Choroid plexus epithelial cell (primary cell): ENCODE measurements around the gene SPON2.
A peak's percentile ranks its signal among the peaks of the same experiment; 100 is the strongest.

Experiments
- DNase-seq: peaks from one replicate; pipeline ENCODE4 v3.0.0-alpha.2; 2010; ENCODE audit warnings: low read depth
- H3K4me3 ChIP-seq: 2 replicates; pipeline ENCODE4 v1.5.1; 2011; ENCODE audit warnings: low read depth, mild to moderate bottlenecking, control low read depth, low read length, moderate library complexity
- TF ChIP-seq, protein P1 (sequence below): conservative IDR thresholded peaks from 2 replicates; pipeline ENCODE4 v1.5.1; 2011; ENCODE audit warnings: low read depth, mild to moderate bottlenecking, control low read depth, inconsistent platforms, low read length, moderate library complexity

The SPON2 gene

DNA sequence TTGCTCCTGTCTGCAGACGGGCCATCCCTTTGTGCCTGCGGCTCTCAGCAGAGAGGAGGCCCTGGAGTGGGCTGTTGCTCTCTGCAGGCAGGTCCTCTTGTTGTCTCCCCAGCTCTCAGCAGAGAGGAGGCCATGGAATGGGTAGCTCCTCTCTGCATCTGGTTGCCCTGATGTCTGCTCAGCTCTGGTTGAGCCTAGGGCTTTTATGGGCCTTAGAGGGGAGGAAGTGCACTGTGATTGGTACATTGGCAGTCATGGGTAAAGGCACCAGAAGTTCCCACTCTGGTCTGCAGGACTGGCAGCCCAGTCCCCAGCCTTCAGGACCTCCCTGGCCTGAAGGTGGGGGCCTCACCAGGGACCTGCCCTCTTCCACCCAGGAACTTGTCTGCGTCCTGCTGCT lies 21.5 kb downstream of the SPON2 start:
- no peak for DNase-seq
- no peak overlapping the region for H3K4me3 ChIP-seq
- TF ChIP-seq, protein P1, sequence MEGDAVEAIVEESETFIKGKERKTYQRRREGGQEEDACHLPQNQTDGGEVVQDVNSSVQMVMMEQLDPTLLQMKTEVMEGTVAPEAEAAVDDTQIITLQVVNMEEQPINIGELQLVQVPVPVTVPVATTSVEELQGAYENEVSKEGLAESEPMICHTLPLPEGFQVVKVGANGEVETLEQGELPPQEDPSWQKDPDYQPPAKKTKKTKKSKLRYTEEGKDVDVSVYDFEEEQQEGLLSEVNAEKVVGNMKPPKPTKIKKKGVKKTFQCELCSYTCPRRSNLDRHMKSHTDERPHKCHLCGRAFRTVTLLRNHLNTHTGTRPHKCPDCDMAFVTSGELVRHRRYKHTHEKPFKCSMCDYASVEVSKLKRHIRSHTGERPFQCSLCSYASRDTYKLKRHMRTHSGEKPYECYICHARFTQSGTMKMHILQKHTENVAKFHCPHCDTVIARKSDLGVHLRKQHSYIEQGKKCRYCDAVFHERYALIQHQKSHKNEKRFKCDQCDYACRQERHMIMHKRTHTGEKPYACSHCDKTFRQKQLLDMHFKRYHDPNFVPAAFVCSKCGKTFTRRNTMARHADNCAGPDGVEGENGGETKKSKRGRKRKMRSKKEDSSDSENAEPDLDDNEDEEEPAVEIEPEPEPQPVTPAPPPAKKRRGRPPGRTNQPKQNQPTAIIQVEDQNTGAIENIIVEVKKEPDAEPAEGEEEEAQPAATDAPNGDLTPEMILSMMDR = no peak

DNA sequence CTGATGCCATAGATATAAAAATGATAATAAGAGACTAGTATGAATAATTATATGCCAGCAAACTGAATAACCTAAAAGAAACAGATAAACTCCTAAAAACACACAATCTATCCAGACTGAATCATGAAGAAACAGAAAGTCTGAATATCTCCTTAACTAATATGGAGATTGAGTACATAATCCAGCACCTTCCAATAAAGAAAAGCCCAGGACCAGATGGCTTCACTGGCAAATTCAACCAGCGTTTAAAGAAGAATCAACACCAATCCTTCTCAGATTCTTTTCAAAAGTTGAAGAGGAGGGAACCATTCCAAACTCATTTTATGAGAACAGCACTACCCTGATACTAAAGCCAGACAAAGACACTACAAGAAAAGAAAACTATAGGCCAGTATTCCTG lies 32.5 kb downstream of the SPON2 start:
- no peak for DNase-seq
- no peak overlapping the region for H3K4me3 ChIP-seq
- TF ChIP-seq, protein P1 = no peak

DNA sequence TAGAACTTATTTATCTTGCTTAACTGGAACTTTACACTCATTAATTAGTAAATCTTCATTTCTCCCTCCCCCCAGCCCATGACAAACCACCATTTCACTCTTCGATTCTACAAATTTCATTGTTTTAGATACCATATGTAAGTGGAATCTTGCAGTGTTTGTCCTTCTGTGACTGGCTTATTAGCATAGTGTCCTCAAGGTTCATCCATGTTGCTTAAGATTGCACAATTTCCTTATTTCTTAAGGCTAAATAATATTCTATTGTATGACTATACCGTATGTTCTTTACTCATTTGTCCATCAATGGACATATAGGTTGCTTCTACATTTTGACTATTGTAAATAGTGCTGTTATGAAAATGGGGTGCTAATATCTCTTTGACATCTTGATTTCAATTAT lies 34.5 kb downstream of the SPON2 start:
- no peak overlapping the region for H3K4me3 ChIP-seq
- TF ChIP-seq, protein P1 = no peak
- DNase-seq = no peak

DNA sequence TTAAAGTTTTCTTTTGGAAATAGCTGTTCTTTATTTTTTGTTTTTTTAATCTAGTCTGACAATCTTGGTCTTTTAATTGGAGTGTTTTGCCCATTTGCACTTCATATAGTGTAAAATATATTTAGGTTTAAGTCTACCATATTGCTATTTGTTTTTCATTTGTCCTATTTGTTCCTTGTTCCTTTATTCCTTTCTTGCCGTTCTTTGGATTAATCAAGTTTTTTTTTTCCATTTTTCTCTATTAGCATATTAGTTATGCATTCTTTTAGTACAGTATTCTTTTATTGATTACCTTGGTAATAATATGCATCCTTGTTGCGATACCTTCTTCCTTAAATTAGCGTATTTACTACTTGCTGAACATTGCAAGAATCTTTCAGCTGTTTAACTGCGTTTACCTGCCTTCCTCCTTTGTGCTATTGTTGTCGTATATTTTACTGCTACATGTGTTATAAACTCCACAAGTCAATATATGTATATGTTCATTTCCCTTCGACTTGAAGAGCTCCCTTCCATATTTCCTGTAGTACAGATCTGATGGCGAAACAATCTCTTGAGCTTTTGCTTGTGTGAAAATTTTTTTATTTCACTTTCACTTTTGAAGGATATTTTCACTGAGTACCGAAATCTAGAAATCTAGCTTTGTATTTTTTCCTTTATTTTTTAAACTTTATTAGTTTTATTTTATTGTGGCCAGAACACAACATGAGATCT lies 35.2 kb downstream of the SPON2 start:
- peak; percentile 24 for DNase-seq
- H3K4me3 ChIP-seq = no peak overlapping the region

DNA sequence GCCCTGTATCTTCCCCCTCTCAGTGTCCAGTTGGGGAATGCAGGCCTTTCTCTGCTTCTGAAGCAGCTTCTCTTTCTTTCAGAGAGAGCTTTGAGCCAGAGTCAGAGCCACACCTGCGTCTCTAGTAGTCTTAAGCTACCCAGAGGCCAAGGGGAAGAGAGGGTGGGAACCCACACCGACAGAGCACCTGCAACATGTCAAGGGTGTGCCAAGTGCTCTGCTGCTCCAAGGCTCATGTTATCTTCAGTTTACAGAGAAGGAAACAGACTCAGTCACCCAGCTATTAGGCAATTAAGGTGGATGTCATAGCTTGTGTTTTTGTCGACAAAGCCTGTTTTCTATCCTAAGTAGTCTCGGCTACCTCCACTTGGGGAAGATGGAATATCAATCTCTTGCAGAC lies 36.3 kb downstream of the SPON2 start:
- no peak overlapping the region for H3K4me3 ChIP-seq
- DNase-seq = no peak
- TF ChIP-seq, protein P1 = no peak

More for the DNA sequence above, 35.2 kb downstream of the SPON2 start:
- TF ChIP-seq, protein P1 = no peak

DNA sequence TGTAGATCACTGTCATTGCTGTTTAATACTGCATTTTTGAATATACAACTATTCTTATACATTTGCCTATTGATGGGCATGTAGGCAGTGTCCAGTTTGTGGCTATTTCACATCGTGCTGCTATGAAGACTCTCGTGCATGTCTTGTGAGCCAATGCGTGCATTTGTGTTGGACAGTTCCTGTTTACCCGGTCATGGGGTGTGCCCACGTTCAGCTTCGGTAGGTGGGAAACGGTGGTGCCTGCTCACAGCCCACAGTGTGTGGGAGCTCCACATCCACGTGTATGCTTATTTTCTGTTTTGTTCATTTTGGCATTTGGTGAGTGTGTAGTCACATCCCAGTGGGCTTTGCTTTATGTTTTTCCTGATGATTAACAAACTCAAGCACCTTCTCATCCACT lies 39.4 kb downstream of the SPON2 start:
- DNase-seq = no peak
- H3K4me3 ChIP-seq = no peak overlapping the region
- TF ChIP-seq, protein P1 = no peak
